Measurements from ENCODE around the gene FANCM. TPM values are rescaled to one million over a fixed set of nuclear protein-coding genes. Genes with fewer than 3 reads are reported as not detected.

The FANCM gene
- polyA plus RNA-seq, 1 donor (not counting 4 experiments of a cell fraction or from before 2014, with no cell fraction given): 6.0 TPM

- H3K36me3 ChIP-seq (ENCODE audit: control insufficient read depth in 2 of 2, extremely low read depth in 1 of 2, insufficient read depth in 2 of 2, low read length in 2 of 2): peaks cover 0 to 7% of the 10 kb centered on the region in 2 experiments
- dilution Hi-C loops (cut with MboI; ENCODE audit: extremely low pct_ligation_motif_present, low sequenced_read_pairs): no loop called here
- H3K4me1 ChIP-seq (ENCODE audit: control insufficient read depth, extremely low read depth, insufficient read depth, low read length): peaks cover 3% of the 10 kb centered on the region
- H3K9me3 ChIP-seq (ENCODE audit: control insufficient read depth, low read depth, low read length): no peaks in the 10 kb centered on the region
- H3K9me1 ChIP-seq (ENCODE audit: control insufficient read depth, extremely low read depth, insufficient read depth, low read length): no peaks in the 10 kb centered on the region
- H3K9ac ChIP-seq (ENCODE audit: control insufficient read depth, extremely low read depth, insufficient read depth, low read length): no peak overlapping the region
- no peak overlapping the region for H3K4me2 ChIP-seq (ENCODE audit: control insufficient read depth, extremely low read depth, insufficient read depth, low read depth, low read length)
- no peak for DNase-seq (ENCODE audit: low read depth, low spot score)
- H2AFZ ChIP-seq (ENCODE audit: control insufficient read depth, low read length): no peak overlapping the region
- H3K27me3 ChIP-seq (ENCODE audit: control insufficient read depth, extremely low read depth, insufficient read depth, low read length): no peaks in the 10 kb centered on the region
- H3K79me2 ChIP-seq (ENCODE audit: control insufficient read depth, insufficient read depth, low read length): peaks cover 27% of the 10 kb centered on the region
- no peak overlapping the region for H3K4me3 ChIP-seq (ENCODE audit: control insufficient read depth in 2 of 3, extremely low read depth in 1 of 3, insufficient read depth in 2 of 3, low read depth in 1 of 3, low read length in 3 of 3)
- FAIRE-seq: no peak
- no peak overlapping the region for H3K27ac ChIP-seq (ENCODE audit: control insufficient read depth, insufficient read depth, low read length)
- H4K20me1 ChIP-seq (ENCODE audit: control insufficient read depth, extremely low read depth, insufficient read depth, low read length): no peaks in the 10 kb centered on the region
- no peak for TF ChIP-seq EZH2 (IDR thresholded peaks at IDR 0.05; ENCODE audit: low read length)
- TF ChIP-seq CTCF (optimal IDR thresholded peaks at IDR 0.05 in 1 of 3, IDR thresholded peaks at IDR 0.05 in 1 of 3, conservative IDR thresholded peaks at IDR 0.05 in 1 of 3; ENCODE audit: extremely low read depth in 1 of 3, insufficient read depth in 2 of 3, low read length in 3 of 3): no peak
Observed at GRCh38 chr14:45128963-45129629, 6.6 kb upstream of the FANCM start.

- peak overlapping the region; percentile 87 to 99 (median 95) for H3K4me3 ChIP-seq (ENCODE audit: control insufficient read depth in 2 of 3, extremely low read depth in 1 of 3, insufficient read depth in 2 of 3, low read depth in 1 of 3, low read length in 3 of 3)
- DNase-seq (ENCODE audit: low read depth, low spot score): no peak
- peak overlapping the region; percentile 91 for H3K4me2 ChIP-seq (ENCODE audit: control insufficient read depth, extremely low read depth, insufficient read depth, low read depth, low read length)
- dilution Hi-C loops (cut with MboI; ENCODE audit: extremely low pct_ligation_motif_present, low sequenced_read_pairs): no loop called here
- TF ChIP-seq CTCF (optimal IDR thresholded peaks at IDR 0.05 in 1 of 3, IDR thresholded peaks at IDR 0.05 in 1 of 3, conservative IDR thresholded peaks at IDR 0.05 in 1 of 3; ENCODE audit: extremely low read depth in 1 of 3, insufficient read depth in 2 of 3, low read length in 3 of 3): no peak
- no peak for TF ChIP-seq EZH2 (IDR thresholded peaks at IDR 0.05; ENCODE audit: low read length)
- peaks cover 50% of the 10 kb centered on the region for H3K79me2 ChIP-seq (ENCODE audit: control insufficient read depth, insufficient read depth, low read length)
- H3K27ac ChIP-seq (ENCODE audit: control insufficient read depth, insufficient read depth, low read length): peak overlapping the region; percentile 88
- peak overlapping the region; percentile 98 for H2AFZ ChIP-seq (ENCODE audit: control insufficient read depth, low read length)
- H3K4me1 ChIP-seq (ENCODE audit: control insufficient read depth, extremely low read depth, insufficient read depth, low read length): peaks cover 19% of the 10 kb centered on the region
- no peaks in the 10 kb centered on the region for H3K9me1 ChIP-seq (ENCODE audit: control insufficient read depth, extremely low read depth, insufficient read depth, low read length)
- H3K27me3 ChIP-seq (ENCODE audit: control insufficient read depth, extremely low read depth, insufficient read depth, low read length): no peaks in the 10 kb centered on the region
- no peaks in the 10 kb centered on the region for H3K9me3 ChIP-seq (ENCODE audit: control insufficient read depth, low read depth, low read length)
- FAIRE-seq: no peak
- no peaks in the 10 kb centered on the region for H4K20me1 ChIP-seq (ENCODE audit: control insufficient read depth, extremely low read depth, insufficient read depth, low read length)
- no peaks in the 10 kb centered on the region for H3K36me3 ChIP-seq (ENCODE audit: control insufficient read depth in 2 of 2, extremely low read depth in 1 of 2, insufficient read depth in 2 of 2, low read length in 2 of 2)
- peak overlapping the region; percentile 96 for H3K9ac ChIP-seq (ENCODE audit: control insufficient read depth, extremely low read depth, insufficient read depth, low read length)
Observed at GRCh38 chr14:45133683-45134050, 2.1 kb upstream of the FANCM start.

Measured in keratinocyte (primary cell).